ENCODE measurements around the gene ADAMTS17. TPM values are rescaled to one million over a fixed set of nuclear protein-coding genes. Genes with fewer than 3 reads are reported as not detected.

The ADAMTS17 gene
- 6.1 TPM for polyA plus RNA-seq (2012; ENCODE audit: insufficient read depth, insufficient read length)

- DNase-seq (ENCODE audit: low read depth, low spot score), result peak; percentile 97
- peak within 1 kb of the TSS; percentile 63 for H3K4me3 ChIP-seq (ENCODE audit: low read length)
These were observed at the start of gene ADAMTS17 for GRCh38 chr15:100341750-100342560. ADAMTS17 (minus strand) TSS chr15:100341975; CDS start chr15:100341899, 76 bp downstream.

- no peak for DNase-seq (ENCODE audit: low read depth, low spot score)
- no peak overlapping the region for H3K4me3 ChIP-seq (ENCODE audit: low read length)
These were observed 43.7 kb upstream of the ADAMTS17 start for GRCh38 chr15:100385300-100386050.

- DNase-seq (ENCODE audit: low read depth, low spot score), result no peak
- no peak overlapping the region for H3K4me3 ChIP-seq (ENCODE audit: low read length)
These were observed 42.3 kb upstream of the ADAMTS17 start for GRCh38 chr15:100384108-100384410.

GRCh38 chr15:100383302-100384107, 41.7 kb upstream of the ADAMTS17 start:
- H3K4me3 ChIP-seq (ENCODE audit: low read length), result no peak overlapping the region
- peak; percentile 11 for DNase-seq (ENCODE audit: low read depth, low spot score)

- DNase-seq (ENCODE audit: low read depth, low spot score), result no peak
- H3K4me3 ChIP-seq (ENCODE audit: low read length), result no peak overlapping the region
These were observed 32.2 kb upstream of the ADAMTS17 start for GRCh38 chr15:100373942-100374341.

- no peak for DNase-seq (ENCODE audit: low read depth, low spot score)
- H3K4me3 ChIP-seq (ENCODE audit: low read length), result no peak overlapping the region
These were observed 31.5 kb upstream of the ADAMTS17 start for GRCh38 chr15:100373120-100373896.

- H3K4me3 ChIP-seq (ENCODE audit: low read length), result no peak overlapping the region
- no peak for DNase-seq (ENCODE audit: low read depth, low spot score)
These were observed 31.0 kb upstream of the ADAMTS17 start for GRCh38 chr15:100372739-100373119.

GRCh38 chr15:100355342-100355741, 13.6 kb upstream of the ADAMTS17 start:
- no peak overlapping the region for H3K4me3 ChIP-seq (ENCODE audit: low read length)
- no peak for DNase-seq (ENCODE audit: low read depth, low spot score)

- DNase-seq (ENCODE audit: low read depth, low spot score), result no peak
- H3K4me3 ChIP-seq (ENCODE audit: low read length), result no peak overlapping the region
These were observed 11.7 kb upstream of the ADAMTS17 start for GRCh38 chr15:100353449-100353848.

- DNase-seq (ENCODE audit: low read depth, low spot score), result no peak
These were observed 8.9 kb upstream of the ADAMTS17 start for GRCh38 chr15:100350434-100351226.

GRCh38 chr15:100349696-100350433, 8.1 kb upstream of the ADAMTS17 start:
- DNase-seq (ENCODE audit: low read depth, low spot score), result peak; percentile 72
- H3K4me3 ChIP-seq (ENCODE audit: low read length), result peak overlapping the region; percentile 77

More at GRCh38 chr15:100350434-100351226, 8.9 kb upstream of the ADAMTS17 start:
- no peak overlapping the region; the same call in 1 of the 2 replicates for H3K4me3 ChIP-seq (ENCODE audit: low read length)

- peak overlapping the region; percentile 77 for H3K4me3 ChIP-seq (ENCODE audit: low read length)
- no peak for DNase-seq (ENCODE audit: low read depth, low spot score)
These were observed 7.5 kb upstream of the ADAMTS17 start for GRCh38 chr15:100349321-100349695.

GRCh38 chr15:100348578-100348977, 6.8 kb upstream of the ADAMTS17 start:
- DNase-seq (ENCODE audit: low read depth, low spot score), result no peak
- no peak overlapping the region for H3K4me3 ChIP-seq (ENCODE audit: low read length)

- no peak overlapping the region for H3K4me3 ChIP-seq (ENCODE audit: low read length)
- DNase-seq (ENCODE audit: low read depth, low spot score), result no peak
These were observed 5.2 kb upstream of the ADAMTS17 start for GRCh38 chr15:100346866-100347512.

GRCh38 chr15:100345438-100345837, 3.7 kb upstream of the ADAMTS17 start:
- H3K4me3 ChIP-seq (ENCODE audit: low read length), result no peak overlapping the region
- no peak for DNase-seq (ENCODE audit: low read depth, low spot score)

- no peak overlapping the region for H3K4me3 ChIP-seq (ENCODE audit: low read length)
These were observed 1.5 kb upstream of the ADAMTS17 start for GRCh38 chr15:100343251-100343650.

GRCh38 chr15:100341239-100341749, 481 bp downstream of the ADAMTS17 start:
- DNase-seq (ENCODE audit: low read depth, low spot score), result no peak

More at GRCh38 chr15:100343251-100343650, 1.5 kb upstream of the ADAMTS17 start:
- DNase-seq (ENCODE audit: low read depth, low spot score), result no peak

More at GRCh38 chr15:100341239-100341749, 481 bp downstream of the ADAMTS17 start:
- peak overlapping the region; percentile 63 for H3K4me3 ChIP-seq (ENCODE audit: low read length)

Measured in Jurkat, Clone E6-1 (cell line).